LNCaP clone FGC (cell line): ENCODE results near the gene CLIC5.

Experiments used
- DNase-seq: peaks from one replicate; pipeline ENCODE4 v3.0.0-alpha.2; 2011; ENCODE audit warnings: low read depth
- H3K4me3 ChIP-seq: 2 replicates; pipeline ENCODE4 v1.5.1; 2011; ENCODE audit warnings: mild to moderate bottlenecking, low read depth, low read length, control low read depth
- CTCF ChIP-seq: IDR thresholded peaks from 2 replicates; pipeline ENCODE4 v1.5.1; 2012; ENCODE audit warnings: mild to moderate bottlenecking; ENCODE audit not compliant: control insufficient read depth, insufficient read depth; ENCODE audit errors: extremely low read depth

Gene CLIC5

GRCh38 chr6:45843848-45844521, 171.7 kb downstream of the CLIC5 start:
- TF ChIP-seq CTCF: no peak
- DNase-seq: no peak
- H3K4me3 ChIP-seq: no peak overlapping the region

GRCh38 chr6:45841062-45841461, 174.6 kb downstream of the CLIC5 start:
- no peak for TF ChIP-seq CTCF
- DNase-seq: no peak
- H3K4me3 ChIP-seq: no peak overlapping the region

GRCh38 chr6:45838996-45839395, 176.7 kb downstream of the CLIC5 start:
- H3K4me3 ChIP-seq: no peak overlapping the region
- TF ChIP-seq CTCF: no peak
- no peak for DNase-seq

GRCh38 chr6:45838451-45838850, 177.2 kb downstream of the CLIC5 start:
- no peak for DNase-seq
- no peak for TF ChIP-seq CTCF

GRCh38 chr6:45837541-45838200, 178.0 kb downstream of the CLIC5 start:
- DNase-seq: no peak
- no peak for TF ChIP-seq CTCF
- no peak overlapping the region for H3K4me3 ChIP-seq

More at GRCh38 chr6:45838451-45838850, 177.2 kb downstream of the CLIC5 start:
- no peak overlapping the region for H3K4me3 ChIP-seq

GRCh38 chr6:45836984-45837383, 178.7 kb downstream of the CLIC5 start:
- no peak overlapping the region for H3K4me3 ChIP-seq
- no peak for TF ChIP-seq CTCF
- no peak for DNase-seq

GRCh38 chr6:45836438-45836824, 179.2 kb downstream of the CLIC5 start:
- no peak for DNase-seq
- no peak overlapping the region for H3K4me3 ChIP-seq
- TF ChIP-seq CTCF: no peak
